ENCODE measurements around the gene KIF6.
"Not testable (repeated sequence)": the region's sequence is repeated elsewhere in the genome, so short reads cannot be mapped to it uniquely, and the experiment has no call there.

KIF6 gene

GRCh38 chr6:39725632-39725997 lies 407 bp upstream of the KIF6 start:
- FAIRE-seq (no peak), DNase-seq (ENCODE audit: extremely low spot score, insufficient read length, low read depth) (no peak)

GRCh38 chr6:39723350-39723749 lies 1.9 kb downstream of the KIF6 start:
- DNase-seq (ENCODE audit: extremely low spot score, insufficient read length, low read depth); FAIRE-seq: not testable (repeated sequence)

GRCh38 chr6:39714802-39715201 lies 10.4 kb downstream of the KIF6 start:
- DNase-seq (ENCODE audit: extremely low spot score, insufficient read length, low read depth) (no peak), FAIRE-seq (no peak)

GRCh38 chr6:39707962-39708683 lies 17.1 kb downstream of the KIF6 start:
- FAIRE-seq, result no peak

GRCh38 chr6:39706819-39707335 lies 18.3 kb downstream of the KIF6 start:
- no peak for FAIRE-seq
- DNase-seq (ENCODE audit: extremely low spot score, insufficient read length, low read depth), result no peak

More at GRCh38 chr6:39707962-39708683, 17.1 kb downstream of the KIF6 start:
- no peak for DNase-seq (ENCODE audit: extremely low spot score, insufficient read length, low read depth)

- no peak for FAIRE-seq
Observed at GRCh38 chr6:39702265-39702664, 22.9 kb downstream of the KIF6 start.

GRCh38 chr6:39700362-39700761 lies 24.8 kb downstream of the KIF6 start:
- FAIRE-seq (peak; percentile 72), DNase-seq (ENCODE audit: extremely low spot score, insufficient read length, low read depth) (no peak)

More at GRCh38 chr6:39702265-39702664, 22.9 kb downstream of the KIF6 start:
- no peak for DNase-seq (ENCODE audit: extremely low spot score, insufficient read length, low read depth)

GRCh38 chr6:39698789-39699188 lies 26.4 kb downstream of the KIF6 start:
- FAIRE-seq (peak; percentile 64), DNase-seq (ENCODE audit: extremely low spot score, insufficient read length, low read depth) (no peak)

- no peak for DNase-seq (ENCODE audit: extremely low spot score, insufficient read length, low read depth)
- FAIRE-seq, result peak; percentile 67
Observed at GRCh38 chr6:39696986-39697788, 28.0 kb downstream of the KIF6 start.

- FAIRE-seq, result peak; percentile 80
Observed at GRCh38 chr6:39695447-39695846, 29.8 kb downstream of the KIF6 start.

GRCh38 chr6:39693206-39693605 lies 32.0 kb downstream of the KIF6 start:
- FAIRE-seq (no peak), DNase-seq (ENCODE audit: extremely low spot score, insufficient read length, low read depth) (no peak)

More at GRCh38 chr6:39695447-39695846, 29.8 kb downstream of the KIF6 start:
- no peak for DNase-seq (ENCODE audit: extremely low spot score, insufficient read length, low read depth)

- DNase-seq (ENCODE audit: extremely low spot score, insufficient read length, low read depth) (no peak), FAIRE-seq (peak; percentile 57)
Observed at GRCh38 chr6:39688494-39688893, 36.7 kb downstream of the KIF6 start.

GRCh38 chr6:39686976-39687375 lies 38.2 kb downstream of the KIF6 start:
- DNase-seq (ENCODE audit: extremely low spot score, insufficient read length, low read depth), result no peak

GRCh38 chr6:39685938-39686337 lies 39.3 kb downstream of the KIF6 start:
- FAIRE-seq, result peak; percentile 41
- DNase-seq (ENCODE audit: extremely low spot score, insufficient read length, low read depth), result no peak

More at GRCh38 chr6:39686976-39687375, 38.2 kb downstream of the KIF6 start:
- FAIRE-seq, result no peak

- FAIRE-seq (peak; percentile 63), DNase-seq (ENCODE audit: extremely low spot score, insufficient read length, low read depth) (no peak)
Observed at GRCh38 chr6:39685489-39685826, 39.8 kb downstream of the KIF6 start.

GRCh38 chr6:39684790-39685488 lies 40.3 kb downstream of the KIF6 start:
- no peak for FAIRE-seq

GRCh38 chr6:39681674-39682121 lies 43.5 kb downstream of the KIF6 start:
- no peak for FAIRE-seq
- DNase-seq (ENCODE audit: extremely low spot score, insufficient read length, low read depth), result no peak

More at GRCh38 chr6:39684790-39685488, 40.3 kb downstream of the KIF6 start:
- no peak for DNase-seq (ENCODE audit: extremely low spot score, insufficient read length, low read depth)

GRCh38 chr6:39678914-39679313 lies 46.3 kb downstream of the KIF6 start:
- no peak for FAIRE-seq
- no peak for DNase-seq (ENCODE audit: extremely low spot score, insufficient read length, low read depth)

GRCh38 chr6:39677318-39677717 lies 47.9 kb downstream of the KIF6 start:
- not testable (repeated sequence) for FAIRE-seq

GRCh38 chr6:39670519-39670918 lies 54.7 kb downstream of the KIF6 start:
- FAIRE-seq (no peak), DNase-seq (ENCODE audit: extremely low spot score, insufficient read length, low read depth) (no peak)

More at GRCh38 chr6:39677318-39677717, 47.9 kb downstream of the KIF6 start:
- DNase-seq (ENCODE audit: extremely low spot score, insufficient read length, low read depth), result not testable (repeated sequence)
